Ectodermal cell (in vitro differentiated cells): Measurements from ENCODE around the gene ARHGEF11.

Experiments
- H3K27ac ChIP-seq: 2 replicates; pipeline ENCODE4 v1.7.0; 2013; ENCODE audit warnings: mild to moderate bottlenecking, low read depth, low read length; ENCODE audit not compliant: insufficient read depth, poor library complexity, severe bottlenecking
- H3K27me3 ChIP-seq: 2 replicates; pipeline ENCODE4 v1.7.0; 2013; ENCODE audit warnings: mild to moderate bottlenecking, low read length; ENCODE audit not compliant: insufficient read depth, control insufficient read depth, poor library complexity, severe bottlenecking
- H3K36me3 ChIP-seq: one replicate; pipeline ENCODE4 v1.7.0; 2013; ENCODE audit warnings: low read length; ENCODE audit not compliant: control insufficient read depth, insufficient read depth
- H3K4me1 ChIP-seq: one replicate; pipeline ENCODE4 v1.7.0; 2013; ENCODE audit warnings: low read length; ENCODE audit not compliant: control insufficient read depth, insufficient read depth
- H3K4me3 ChIP-seq: 2 replicates; pipeline ENCODE4 v1.7.0; 2013; ENCODE audit warnings: low read depth, low read length, control low read depth; ENCODE audit not compliant: insufficient read depth
- H3K9me3 ChIP-seq: 2 replicates; pipeline ENCODE4 v1.7.0; 2013; ENCODE audit warnings: mild to moderate bottlenecking, low read length, moderate library complexity; ENCODE audit not compliant: control insufficient read depth
- WGBS, 2 experiments: methylation state at CpG; one replicate each; pipeline ENCODE4 v1.1.7; 2013; ENCODE audit warnings: missing lambda C conversion rate in 2 of 2; 5-methylcytosine and 5-hydroxymethylcytosine counted together

Gene ARHGEF11

DNA sequence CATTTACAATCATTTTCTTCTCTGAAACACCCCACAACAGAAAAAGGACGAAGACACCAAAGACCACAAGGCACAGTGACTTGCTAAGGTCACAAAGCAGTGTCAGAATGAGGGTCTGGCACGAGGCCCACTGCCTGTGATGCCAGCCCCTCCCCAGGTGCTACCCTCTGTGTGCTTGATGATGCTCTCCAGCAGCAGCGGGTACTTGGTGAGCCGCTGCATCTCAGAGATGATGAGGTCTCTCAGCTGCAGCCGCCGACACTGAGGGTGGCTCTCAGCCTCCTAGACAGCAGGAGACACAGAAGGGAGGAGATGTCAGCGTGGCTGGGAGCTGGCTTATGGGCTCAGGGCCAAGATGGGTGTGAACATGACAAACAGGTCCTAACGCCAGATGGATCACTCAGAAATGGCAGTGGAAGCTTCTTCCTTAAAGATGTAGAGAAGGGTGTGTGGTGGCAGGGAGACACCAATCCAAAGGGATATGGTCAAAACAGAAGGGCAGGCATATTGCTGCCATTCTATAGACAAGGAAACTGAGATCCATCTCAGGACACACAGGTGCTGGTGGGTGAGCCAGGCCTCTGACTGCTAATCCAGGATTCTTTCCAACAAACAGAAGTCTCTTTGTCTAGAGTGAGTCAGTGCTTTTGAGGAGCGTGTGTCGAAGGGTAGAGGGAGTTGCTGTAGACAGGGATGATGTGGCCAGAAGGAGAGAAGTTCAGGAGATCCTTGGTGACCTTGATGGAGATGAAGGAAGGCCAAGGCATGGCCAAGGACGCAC is 99.5 kb downstream of the ARHGEF11 start:
- WGBS, 2 experiments, result 95% methylated on average over 11 of the region's 11 CpGs
- Histone ChIP-seq H3K4me1 (no peaks in the 10 kb centered on the region), H3K27ac (no peak overlapping the region), H3K9me3 (no peaks in the 10 kb centered on the region), H3K36me3 (peaks cover 73% of the 10 kb centered on the region), H3K27me3 (no peaks in the 10 kb centered on the region), H3K4me3 (no peak overlapping the region)

DNA sequence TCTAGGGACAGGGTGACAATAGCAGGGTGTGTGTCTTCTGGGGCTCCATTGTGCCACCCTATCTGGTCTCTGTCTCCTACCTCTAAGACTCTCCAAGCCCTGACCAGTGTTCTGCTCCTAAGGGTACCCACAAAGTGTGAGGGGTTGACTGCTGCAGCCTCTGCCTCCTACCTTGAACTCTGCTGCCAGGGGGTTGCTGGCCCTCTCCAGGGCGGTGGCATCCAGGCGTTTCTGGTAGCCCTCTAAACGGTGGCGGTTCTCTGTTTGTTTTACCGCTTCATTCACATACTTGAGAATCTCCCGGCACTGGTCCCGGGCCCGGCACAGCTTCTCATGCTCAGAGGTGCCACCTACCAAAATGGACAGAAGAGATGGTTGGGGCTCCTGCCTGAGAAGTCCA is 100.7 kb downstream of the ARHGEF11 start:
- Histone ChIP-seq H3K9me3 (no peaks in the 10 kb centered on the region), H3K4me1 (no peaks in the 10 kb centered on the region), H3K27ac (no peak overlapping the region), H3K4me3 (no peak overlapping the region), H3K27me3 (no peaks in the 10 kb centered on the region), H3K36me3 (peaks cover 69% of the 10 kb centered on the region)
- 95 to 96% methylated on average over 8 of the region's 8 CpGs for WGBS, 2 experiments

DNA sequence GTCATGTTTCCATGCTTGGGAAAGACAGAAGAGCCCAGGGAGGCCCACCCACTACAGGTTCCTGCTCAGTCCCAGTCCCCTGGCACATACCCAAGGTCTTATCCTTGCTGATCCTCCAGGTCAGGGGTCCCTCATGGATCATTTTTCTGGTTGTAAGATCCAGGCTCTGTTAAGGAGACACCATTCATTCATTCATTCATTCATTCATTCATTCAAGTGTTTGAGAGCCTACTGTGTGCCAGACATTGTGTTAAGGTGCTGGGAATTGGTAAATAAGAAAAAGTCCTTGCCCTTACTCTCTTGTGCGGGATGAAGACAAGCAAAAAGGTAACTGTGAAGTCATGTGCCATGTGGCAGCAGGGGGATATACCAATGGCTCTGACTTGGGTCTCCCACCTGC is 101.3 kb downstream of the ARHGEF11 start:
- Histone ChIP-seq H3K36me3 (peaks cover 67% of the 10 kb centered on the region), H3K4me3 (no peak overlapping the region)
- WGBS, 2 experiments, result 93 to 96% methylated on average over 1 of the region's 1 CpG

DNA sequence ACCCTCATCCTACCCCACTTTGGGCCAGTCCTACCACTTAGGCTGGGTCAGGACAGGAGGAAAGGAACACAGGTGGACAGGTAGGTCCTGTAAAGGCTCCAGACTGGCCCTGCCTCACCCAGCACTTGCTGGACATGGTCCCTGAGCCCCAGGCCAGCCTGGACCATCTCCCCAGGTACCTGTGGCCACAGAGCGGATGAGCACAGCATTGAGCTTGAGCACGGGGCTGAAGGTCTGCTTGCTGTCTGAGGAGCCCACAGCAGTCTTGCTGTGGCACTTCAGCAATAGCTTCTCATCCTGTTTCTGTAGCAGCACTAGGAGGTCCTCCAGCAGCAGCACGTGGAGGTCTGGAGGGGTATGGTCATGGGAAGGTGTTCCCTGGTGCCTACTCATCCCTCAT is 101.8 kb downstream of the ARHGEF11 start:
- no peak overlapping the region for H3K27ac ChIP-seq
- H3K4me1 ChIP-seq, result no peaks in the 10 kb centered on the region
- H3K27me3 ChIP-seq, result no peaks in the 10 kb centered on the region
- no peaks in the 10 kb centered on the region for H3K9me3 ChIP-seq
- peaks cover 62% of the 10 kb centered on the region for H3K36me3 ChIP-seq
- 96 to 98% methylated on average over 3 of the region's 3 CpGs for WGBS, 2 experiments
- H3K4me3 ChIP-seq, result no peak overlapping the region

More for the DNA sequence above, 101.3 kb downstream of the ARHGEF11 start:
- Histone ChIP-seq H3K27ac (no peak overlapping the region), H3K4me1 (no peaks in the 10 kb centered on the region), H3K27me3 (no peaks in the 10 kb centered on the region), H3K9me3 (no peaks in the 10 kb centered on the region)

DNA sequence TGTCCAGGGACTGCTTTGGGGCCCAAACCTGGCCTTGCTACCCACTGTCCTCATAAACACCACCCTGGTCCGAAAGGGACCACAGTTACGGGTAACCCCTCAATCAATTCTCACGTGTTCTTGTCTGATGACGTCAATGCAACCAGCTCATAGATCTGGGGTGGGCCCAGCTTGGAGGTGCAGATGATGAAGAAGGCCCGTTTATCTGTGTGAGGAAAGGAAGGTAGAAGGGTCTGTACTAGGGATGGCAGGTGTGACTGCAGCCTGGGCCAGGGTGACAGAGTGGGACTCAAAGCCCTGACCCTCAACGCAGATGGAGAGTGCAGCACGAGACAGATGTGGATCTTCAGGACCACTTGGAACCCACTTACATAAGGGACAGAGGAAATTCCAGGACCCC is 103.0 kb downstream of the ARHGEF11 start:
- Histone ChIP-seq H3K27me3 (no peaks in the 10 kb centered on the region), H3K36me3 (peaks cover 50% of the 10 kb centered on the region), H3K4me1 (no peaks in the 10 kb centered on the region), H3K27ac (no peak overlapping the region), H3K9me3 (no peaks in the 10 kb centered on the region), H3K4me3 (no peak overlapping the region)
- 95 to 98% methylated on average over 7 of the region's 7 CpGs for WGBS, 2 experiments

DNA sequence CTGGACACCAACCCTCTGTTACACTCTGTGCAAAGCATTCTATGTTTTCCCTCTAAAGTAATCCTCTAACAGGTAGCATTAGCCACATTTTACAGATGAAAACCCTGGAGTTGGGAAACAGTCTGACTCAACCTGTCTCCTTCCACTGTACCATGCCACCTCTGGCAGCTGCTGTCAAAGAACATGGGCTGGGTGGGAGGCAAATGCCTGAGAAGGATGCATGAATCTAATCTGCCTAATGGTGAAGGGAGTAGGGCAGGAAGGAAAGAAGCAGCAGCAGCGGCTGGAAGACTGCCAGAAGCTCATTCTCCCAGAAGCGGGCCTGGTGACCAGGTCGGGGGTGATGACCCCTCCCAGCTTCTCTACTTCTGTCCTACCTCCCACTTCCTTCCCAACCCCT is 103.4 kb downstream of the ARHGEF11 start:
- Histone ChIP-seq H3K27me3 (no peaks in the 10 kb centered on the region), H3K4me1 (no peaks in the 10 kb centered on the region), H3K9me3 (no peaks in the 10 kb centered on the region), H3K27ac (no peak overlapping the region), H3K36me3 (peaks cover 50% of the 10 kb centered on the region), H3K4me3 (no peak overlapping the region)
- WGBS, 2 experiments, result 90 to 94% methylated on average over 3 of the region's 3 CpGs

DNA sequence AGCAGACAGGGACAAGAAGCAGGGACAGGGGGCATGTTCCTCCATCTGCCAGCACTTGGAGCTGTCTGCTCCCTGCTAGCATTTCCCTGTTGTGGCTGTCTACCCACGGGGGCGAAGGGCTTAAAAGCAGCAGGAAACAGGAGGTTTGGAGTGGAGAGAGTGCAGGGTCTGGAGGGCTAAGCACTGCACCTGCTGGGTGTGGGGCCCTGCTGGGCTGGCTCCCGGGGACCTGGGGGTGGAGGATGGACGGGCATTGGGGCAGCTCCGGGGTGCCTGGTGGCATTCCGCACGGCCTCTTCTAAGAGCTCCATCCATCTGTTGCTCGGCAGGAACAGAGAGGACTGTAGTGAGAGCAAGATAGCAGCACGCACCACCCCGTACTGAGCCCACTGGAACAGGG is 103.9 kb downstream of the ARHGEF11 start:
- no peak overlapping the region for H3K27ac ChIP-seq
- no peak overlapping the region for H3K4me3 ChIP-seq
- no peaks in the 10 kb centered on the region for H3K9me3 ChIP-seq
- WGBS, 2 experiments, result 92 to 93% methylated on average over 10 of the region's 10 CpGs
- no peaks in the 10 kb centered on the region for H3K4me1 ChIP-seq
- no peaks in the 10 kb centered on the region for H3K27me3 ChIP-seq
- peaks cover 52% of the 10 kb centered on the region for H3K36me3 ChIP-seq

DNA sequence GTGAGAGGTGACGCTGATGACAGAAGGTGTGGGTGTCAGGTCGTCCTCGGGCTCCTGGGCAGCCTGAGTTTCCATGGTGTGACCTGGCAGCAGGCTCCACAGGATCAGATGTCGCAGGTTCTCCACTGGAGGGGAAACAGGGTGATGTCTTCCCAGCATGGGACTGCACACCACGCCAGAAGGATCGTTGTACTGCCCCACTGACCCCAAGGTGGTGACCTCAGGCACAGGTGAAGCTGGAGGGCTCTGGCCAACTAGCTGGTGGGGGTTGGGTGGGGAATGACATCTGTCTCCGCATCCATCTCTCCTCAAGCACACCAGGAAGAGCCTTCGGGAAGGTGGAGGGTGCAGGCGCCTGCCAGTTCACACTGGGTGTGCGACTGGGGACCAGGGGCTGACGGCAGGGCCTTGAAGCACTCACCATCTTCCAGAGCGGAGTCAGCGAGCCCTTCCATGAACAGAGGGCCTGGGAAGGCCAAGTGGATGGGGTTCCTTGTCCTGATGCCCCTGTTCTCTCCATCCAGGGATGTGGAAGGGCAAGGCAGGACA is 105.7 kb downstream of the ARHGEF11 start:
- Histone ChIP-seq H3K4me1 (no peaks in the 10 kb centered on the region), H3K27ac (no peak overlapping the region), H3K36me3 (peaks cover 38% of the 10 kb centered on the region), H3K27me3 (no peaks in the 10 kb centered on the region), H3K4me3 (no peak overlapping the region), H3K9me3 (no peaks in the 10 kb centered on the region)
- 94 to 97% methylated on average over 13 of the region's 13 CpGs for WGBS, 2 experiments

DNA sequence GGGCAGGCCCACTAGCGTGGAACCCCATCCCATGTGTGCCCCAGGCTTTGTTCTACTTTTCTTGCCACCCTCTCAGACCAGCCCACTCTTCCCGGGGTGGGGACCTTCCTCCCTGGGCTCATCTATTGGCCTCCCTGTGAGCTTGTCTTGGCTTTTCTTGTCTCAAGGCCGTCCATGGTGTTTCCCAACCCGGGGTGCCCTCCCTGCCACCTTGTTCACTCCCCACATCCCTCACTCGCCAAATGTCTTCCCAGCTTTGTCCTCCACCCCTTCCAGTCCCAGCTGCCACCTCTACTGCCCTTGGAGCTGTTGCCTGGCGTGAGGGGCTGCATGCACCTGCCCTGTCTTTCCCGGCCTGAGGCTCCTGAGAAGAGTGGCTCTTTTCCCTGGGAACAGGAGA is 106.7 kb downstream of the ARHGEF11 start:
- Histone ChIP-seq H3K9me3 (no peaks in the 10 kb centered on the region), H3K36me3 (peaks cover 30% of the 10 kb centered on the region), H3K27ac (no peak overlapping the region), H3K27me3 (no peaks in the 10 kb centered on the region), H3K4me1 (no peaks in the 10 kb centered on the region), H3K4me3 (no peak overlapping the region)
- 90 to 91% methylated on average over 7 of the region's 7 CpGs for WGBS, 2 experiments

DNA sequence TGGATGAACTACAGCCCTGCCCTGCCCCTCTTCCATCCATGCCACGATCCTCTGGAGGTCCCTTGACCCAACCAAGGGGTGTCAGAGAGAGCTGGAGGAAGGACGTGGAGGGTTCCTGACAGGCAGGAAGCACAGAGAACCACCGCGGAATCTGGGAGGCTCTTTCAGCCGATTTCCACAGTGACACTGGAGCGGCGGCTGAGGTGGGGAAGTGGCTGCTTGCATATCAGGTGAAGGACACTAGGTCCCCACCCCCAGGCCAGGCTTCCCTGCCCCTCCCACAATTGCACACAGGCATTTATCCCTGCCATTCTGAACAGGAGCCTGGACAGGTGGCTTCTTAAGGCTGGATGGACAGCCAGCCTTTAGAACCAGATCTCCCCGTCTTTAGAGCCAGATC is 107.7 kb downstream of the ARHGEF11 start:
- Histone ChIP-seq H3K27me3 (no peaks in the 10 kb centered on the region), H3K4me1 (no peaks in the 10 kb centered on the region), H3K27ac (no peak overlapping the region), H3K36me3 (peaks cover 24% of the 10 kb centered on the region), H3K4me3 (no peak overlapping the region), H3K9me3 (no peaks in the 10 kb centered on the region)
- 94 to 97% methylated on average over 8 of the region's 8 CpGs for WGBS, 2 experiments
